Measurements from ENCODE around the gene ZNF620. TPM values are rescaled to one million over a fixed set of nuclear protein-coding genes. Genes with fewer than 3 reads are reported as not detected.

ZNF620 gene
- total and polyA plus RNA-seq, 7 donors: 1.4 to 7.3 (median 2.1) TPM

- no peak for DNase-seq
- Histone ChIP-seq H3K27ac (no peak overlapping the region), H3K27me3 (no peaks in the 10 kb centered on the region), H3K36me3 (peaks cover 12 to 53% (median 33%) of the 10 kb centered on the region in 4 donors), H3K4me3 (no peak overlapping the region), H3K9me3 (no peaks in the 10 kb centered on the region), H3K4me1 (no peaks in the 10 kb centered on the region)
- intact Hi-C loops (cut with DNase I): no loop called here
- 85 to 90% methylated on average over 2 of the region's 2 CpGs for WGBS, 2 donors
- no peak for TF ChIP-seq POLR2A (IDR thresholded peaks at IDR 0.05)
- TF ChIP-seq EP300 (IDR thresholded peaks at IDR 0.05): no peak
- no peak for TF ChIP-seq POLR2AphosphoS5 (IDR thresholded peaks at IDR 0.05)
- TF ChIP-seq CTCF (IDR thresholded peaks at IDR 0.05): no peak
These were observed 40.4 kb upstream of the ZNF620 start for GRCh38 chr3:40465456-40465855.

GRCh38 chr3:40468018-40468417, 37.8 kb upstream of the ZNF620 start:
- no peak overlapping the region for H3K4me3 ChIP-seq
- H3K27me3 ChIP-seq: no peaks in the 10 kb centered on the region
- H3K27ac ChIP-seq: no peak overlapping the region
- no peaks in the 10 kb centered on the region for H3K4me1 ChIP-seq
- H3K9me3 ChIP-seq: no peaks in the 10 kb centered on the region
- peaks cover 6 to 27% (median 12%) of the 10 kb centered on the region in 4 donors for H3K36me3 ChIP-seq
- 27 to 59% methylated on average over 4 of the region's 4 CpGs for WGBS, 2 donors
- DNase-seq: no peak
- TF ChIP-seq POLR2AphosphoS5 (IDR thresholded peaks at IDR 0.05): no peak
- intact Hi-C loops (cut with DNase I): no loop called here

- no peaks in the 10 kb centered on the region for H3K27me3 ChIP-seq
- no peaks in the 10 kb centered on the region for H3K9me3 ChIP-seq
- TF ChIP-seq POLR2AphosphoS5 (IDR thresholded peaks at IDR 0.05) (no peak), CTCF (IDR thresholded peaks at IDR 0.05) (no peak), POLR2A (IDR thresholded peaks at IDR 0.05) (no peak), EP300 (IDR thresholded peaks at IDR 0.05) (no peak)
- intact Hi-C loops (cut with DNase I): no loop called here
- H3K27ac ChIP-seq: no peak overlapping the region
- H3K4me3 ChIP-seq: no peak overlapping the region
- peaks cover 0 to 7% (median 0%) of the 10 kb centered on the region in 4 donors for H3K36me3 ChIP-seq
- DNase-seq: no peak
- 79 to 88% methylated on average over 4 of the region's 4 CpGs for WGBS, 2 donors
- H3K4me1 ChIP-seq: no peaks in the 10 kb centered on the region
These were observed 35.1 kb upstream of the ZNF620 start for GRCh38 chr3:40470701-40471100.

DNA sequence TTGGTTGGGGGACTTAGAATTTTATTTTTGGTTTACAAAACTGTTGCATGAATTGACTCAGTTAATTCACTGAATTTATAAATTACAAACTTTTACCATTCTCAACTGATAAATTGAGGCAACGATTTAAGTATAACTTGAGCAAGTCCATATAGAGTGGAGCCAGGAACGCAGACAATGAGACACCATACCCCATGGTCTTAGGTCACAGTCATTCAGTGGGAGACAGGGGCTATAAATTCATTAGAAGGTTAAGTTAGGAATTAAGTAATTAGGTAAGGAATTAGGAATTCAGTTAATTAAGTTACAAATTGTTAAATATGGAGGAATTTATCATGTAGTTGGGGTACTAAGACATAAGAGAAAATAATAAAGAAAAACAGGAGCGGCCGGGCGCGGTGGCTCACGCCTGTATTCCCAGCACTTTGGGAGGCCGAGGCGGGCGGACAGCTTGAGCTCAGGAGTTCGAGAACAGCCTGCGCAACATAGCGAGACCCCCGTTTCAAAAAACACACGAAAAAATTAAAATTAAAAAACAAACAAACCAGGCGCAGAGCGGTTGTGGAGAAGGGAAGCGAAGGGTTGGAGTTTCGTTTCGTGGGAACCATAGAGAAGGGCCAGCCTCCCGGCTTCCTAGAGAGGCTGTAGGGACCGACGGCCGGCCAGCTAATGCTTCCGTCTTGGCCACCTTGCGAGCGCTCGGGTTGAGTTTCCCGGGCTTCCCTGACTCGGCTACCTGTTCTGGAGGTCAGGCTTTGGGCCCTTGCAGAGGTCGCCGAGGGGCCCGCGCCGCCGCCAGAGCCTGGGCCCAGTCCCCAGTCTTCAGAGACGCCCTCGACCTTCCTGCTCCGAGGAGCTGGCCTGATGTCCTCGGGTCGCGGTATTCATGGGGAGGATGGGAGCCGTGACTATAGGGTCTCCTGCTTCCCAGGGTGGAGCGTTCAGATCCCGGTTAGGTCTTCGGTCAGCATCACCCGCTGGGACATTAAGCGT, 29.1 kb upstream of the ZNF620 start, which contains the start of gene ZNF619:
ZNF619 (plus strand) TSS at position 645 of the 993 bp plus-strand sequence. CDS start 858 bp downstream, outside the sequence.
- intact Hi-C loops (cut with DNase I): loop anchor here (1.0 kb wide), 1 partner anchor 49 kb away; no protein-coding TSS in a partner anchor
- H3K4me3 ChIP-seq: peak within 1 kb of the TSS; percentile 62 to 83 (median 72)
- no peaks in the 10 kb centered on the region for H3K9me3 ChIP-seq
- no peaks in the 10 kb centered on the region for H3K27me3 ChIP-seq
- DNase-seq: peak; percentile 89
- WGBS, 2 donors: 3 to 8% methylated on average over 48 of the region's 48 CpGs
- peaks cover 0 to 21% (median under 1%) of the 10 kb centered on the region in 4 donors for H3K36me3 ChIP-seq
- TF ChIP-seq POLR2A (IDR thresholded peaks at IDR 0.05) (no peak), POLR2AphosphoS5 (IDR thresholded peaks at IDR 0.05) (peak; percentile 9 to 44 (median 38))
- H3K4me1 ChIP-seq: peaks cover 0 to 11% (median 6%) of the 10 kb centered on the region in 4 donors
- peak within 1 kb of the TSS; percentile 65 to 74 (median 71) for H3K27ac ChIP-seq

- H3K9me3 ChIP-seq: no peaks in the 10 kb centered on the region
- 42 to 62% methylated on average over 4 of the region's 4 CpGs for WGBS, 2 donors
- peaks cover 0 to 30% (median 3%) of the 10 kb centered on the region in 4 donors for H3K36me3 ChIP-seq
- no peaks in the 10 kb centered on the region for H3K27me3 ChIP-seq
- peak overlapping the region; percentile 62 to 83 (median 72) for H3K4me3 ChIP-seq
- peaks cover 0 to 11% (median 6%) of the 10 kb centered on the region in 4 donors for H3K4me1 ChIP-seq
- TF ChIP-seq EP300 (IDR thresholded peaks at IDR 0.05) (no peak), CTCF (IDR thresholded peaks at IDR 0.05) (no peak), POLR2A (IDR thresholded peaks at IDR 0.05) (no peak)
- H3K27ac ChIP-seq: peak overlapping the region in 2 of 4 donors; percentile 74
- DNase-seq: no peak
- intact Hi-C loops (cut with DNase I): loop anchor here (1.0 kb wide), 1 partner anchor 48 kb away; no protein-coding TSS in a partner anchor
These were observed 28.2 kb upstream of the ZNF620 start for GRCh38 chr3:40477666-40478065.
